ENCODE data around the gene HHLA2.

Gene HHLA2

GRCh38 chr3:108298056-108298455, 1.7 kb downstream of the HHLA2 start:
- Histone ChIP-seq H3K9me3 (ENCODE audit: control insufficient read depth, insufficient read depth, low read length) (no peaks in the 10 kb centered on the region), H3K4me1 (ENCODE audit: control insufficient read depth, insufficient read depth, low read length) (peaks cover 6% of the 10 kb centered on the region; the same call in 1 of the 2 replicates), H3K27me3 (ENCODE audit: control insufficient read depth, insufficient read depth, low read length) (no peaks in the 10 kb centered on the region), H3K36me3 (ENCODE audit: control insufficient read depth, insufficient read depth, low read length) (no peaks in the 10 kb centered on the region), H3K9ac (ENCODE audit: low read depth, low read length) (no peak overlapping the region), H3K27ac (ENCODE audit: low read depth, low read length) (no peak overlapping the region), H3K4me3 (ENCODE audit: low read depth, low read length) (no peak overlapping the region)

GRCh38 chr3:108300103-108300849, 3.9 kb downstream of the HHLA2 start:
- peaks cover 6% of the 10 kb centered on the region; the same call in 1 of the 2 replicates for H3K4me1 ChIP-seq (ENCODE audit: control insufficient read depth, insufficient read depth, low read length)
- H3K36me3 ChIP-seq (ENCODE audit: control insufficient read depth, insufficient read depth, low read length): no peaks in the 10 kb centered on the region
- no peak overlapping the region for H3K27ac ChIP-seq (ENCODE audit: low read depth, low read length)
- no peaks in the 10 kb centered on the region for H3K27me3 ChIP-seq (ENCODE audit: control insufficient read depth, insufficient read depth, low read length)
- H3K4me3 ChIP-seq (ENCODE audit: low read depth, low read length): no peak overlapping the region
- no peaks in the 10 kb centered on the region for H3K9me3 ChIP-seq (ENCODE audit: control insufficient read depth, insufficient read depth, low read length)
- no peak overlapping the region for H3K9ac ChIP-seq (ENCODE audit: low read depth, low read length)

GRCh38 chr3:108301695-108302404, 5.5 kb downstream of the HHLA2 start:
- Histone ChIP-seq H3K36me3 (ENCODE audit: control insufficient read depth, insufficient read depth, low read length) (no peaks in the 10 kb centered on the region), H3K9ac (ENCODE audit: low read depth, low read length) (no peak overlapping the region), H3K4me1 (ENCODE audit: control insufficient read depth, insufficient read depth, low read length) (peaks cover 6% of the 10 kb centered on the region; the same call in 1 of the 2 replicates), H3K27me3 (ENCODE audit: control insufficient read depth, insufficient read depth, low read length) (no peaks in the 10 kb centered on the region), H3K4me3 (ENCODE audit: low read depth, low read length) (no peak overlapping the region), H3K27ac (ENCODE audit: low read depth, low read length) (no peak overlapping the region), H3K9me3 (ENCODE audit: control insufficient read depth, insufficient read depth, low read length) (no peaks in the 10 kb centered on the region)

GRCh38 chr3:108302570-108302969, 6.2 kb downstream of the HHLA2 start:
- Histone ChIP-seq H3K27me3 (ENCODE audit: control insufficient read depth, insufficient read depth, low read length) (no peaks in the 10 kb centered on the region), H3K4me3 (ENCODE audit: low read depth, low read length) (no peak overlapping the region)

GRCh38 chr3:108305484-108306172, 9.3 kb downstream of the HHLA2 start:
- Histone ChIP-seq H3K36me3 (ENCODE audit: control insufficient read depth, insufficient read depth, low read length) (no peaks in the 10 kb centered on the region), H3K27me3 (ENCODE audit: control insufficient read depth, insufficient read depth, low read length) (no peaks in the 10 kb centered on the region), H3K9ac (ENCODE audit: low read depth, low read length) (no peak overlapping the region)

More at GRCh38 chr3:108302570-108302969, 6.2 kb downstream of the HHLA2 start:
- Histone ChIP-seq H3K9ac (ENCODE audit: low read depth, low read length) (no peak overlapping the region), H3K9me3 (ENCODE audit: control insufficient read depth, insufficient read depth, low read length) (no peaks in the 10 kb centered on the region), H3K4me1 (ENCODE audit: control insufficient read depth, insufficient read depth, low read length) (peaks cover 6% of the 10 kb centered on the region; the same call in 1 of the 2 replicates), H3K36me3 (ENCODE audit: control insufficient read depth, insufficient read depth, low read length) (no peaks in the 10 kb centered on the region), H3K27ac (ENCODE audit: low read depth, low read length) (no peak overlapping the region)

GRCh38 chr3:108311797-108312196, 15.4 kb downstream of the HHLA2 start:
- Histone ChIP-seq H3K4me1 (ENCODE audit: control insufficient read depth, insufficient read depth, low read length) (no peaks in the 10 kb centered on the region), H3K9ac (ENCODE audit: low read depth, low read length) (no peak overlapping the region), H3K36me3 (ENCODE audit: control insufficient read depth, insufficient read depth, low read length) (no peaks in the 10 kb centered on the region), H3K9me3 (ENCODE audit: control insufficient read depth, insufficient read depth, low read length) (no peaks in the 10 kb centered on the region; the same call in 1 of the 2 replicates), H3K27me3 (ENCODE audit: control insufficient read depth, insufficient read depth, low read length) (no peaks in the 10 kb centered on the region), H3K4me3 (ENCODE audit: low read depth, low read length) (no peak overlapping the region), H3K27ac (ENCODE audit: low read depth, low read length) (no peak overlapping the region)

More at GRCh38 chr3:108305484-108306172, 9.3 kb downstream of the HHLA2 start:
- Histone ChIP-seq H3K4me1 (ENCODE audit: control insufficient read depth, insufficient read depth, low read length) (peaks cover 6% of the 10 kb centered on the region; the same call in 1 of the 2 replicates), H3K4me3 (ENCODE audit: low read depth, low read length) (no peak overlapping the region), H3K27ac (ENCODE audit: low read depth, low read length) (no peak overlapping the region), H3K9me3 (ENCODE audit: control insufficient read depth, insufficient read depth, low read length) (no peaks in the 10 kb centered on the region; the same call in 1 of the 2 replicates)

- H3K27ac ChIP-seq (ENCODE audit: low read depth, low read length): no peak overlapping the region
- H3K4me1 ChIP-seq (ENCODE audit: control insufficient read depth, insufficient read depth, low read length): no peaks in the 10 kb centered on the region
- no peaks in the 10 kb centered on the region; the same call in 1 of the 2 replicates for H3K9me3 ChIP-seq (ENCODE audit: control insufficient read depth, insufficient read depth, low read length)
- no peak overlapping the region for H3K4me3 ChIP-seq (ENCODE audit: low read depth, low read length)
- H3K9ac ChIP-seq (ENCODE audit: low read depth, low read length): no peak overlapping the region
- H3K27me3 ChIP-seq (ENCODE audit: control insufficient read depth, insufficient read depth, low read length): no peaks in the 10 kb centered on the region
- no peaks in the 10 kb centered on the region for H3K36me3 ChIP-seq (ENCODE audit: control insufficient read depth, insufficient read depth, low read length)
Measured at GRCh38 chr3:108312656-108313055, 16.3 kb downstream of the HHLA2 start.

GRCh38 chr3:108315767-108316301, 19.5 kb downstream of the HHLA2 start:
- Histone ChIP-seq H3K9ac (ENCODE audit: low read depth, low read length) (no peak overlapping the region), H3K27ac (ENCODE audit: low read depth, low read length) (no peak overlapping the region), H3K36me3 (ENCODE audit: control insufficient read depth, insufficient read depth, low read length) (no peaks in the 10 kb centered on the region), H3K4me1 (ENCODE audit: control insufficient read depth, insufficient read depth, low read length) (0 out of 2 replicates have a peak, but pooled peaks cover 5% of the 10 kb centered on the region), H3K27me3 (ENCODE audit: control insufficient read depth, insufficient read depth, low read length) (no peaks in the 10 kb centered on the region), H3K9me3 (ENCODE audit: control insufficient read depth, insufficient read depth, low read length) (no peaks in the 10 kb centered on the region), H3K4me3 (ENCODE audit: low read depth, low read length) (no peak overlapping the region)

GRCh38 chr3:108319428-108320082, 23.2 kb downstream of the HHLA2 start:
- no peaks in the 10 kb centered on the region for H3K36me3 ChIP-seq (ENCODE audit: control insufficient read depth, insufficient read depth, low read length)
- H3K9ac ChIP-seq (ENCODE audit: low read depth, low read length): no peak overlapping the region
- no peak overlapping the region for H3K27ac ChIP-seq (ENCODE audit: low read depth, low read length)
- H3K4me1 ChIP-seq (ENCODE audit: control insufficient read depth, insufficient read depth, low read length): peaks cover 11% of the 10 kb centered on the region; the same call in 1 of the 2 replicates
- H3K27me3 ChIP-seq (ENCODE audit: control insufficient read depth, insufficient read depth, low read length): no peaks in the 10 kb centered on the region
- H3K9me3 ChIP-seq (ENCODE audit: control insufficient read depth, insufficient read depth, low read length): no peaks in the 10 kb centered on the region
- H3K4me3 ChIP-seq (ENCODE audit: low read depth, low read length): no peak overlapping the region

- Histone ChIP-seq H3K9ac (ENCODE audit: low read depth, low read length) (no peak overlapping the region), H3K4me3 (ENCODE audit: low read depth, low read length) (no peak overlapping the region), H3K4me1 (ENCODE audit: control insufficient read depth, insufficient read depth, low read length) (peaks cover 11% of the 10 kb centered on the region; the same call in 1 of the 2 replicates), H3K27ac (ENCODE audit: low read depth, low read length) (no peak overlapping the region), H3K36me3 (ENCODE audit: control insufficient read depth, insufficient read depth, low read length) (no peaks in the 10 kb centered on the region), H3K9me3 (ENCODE audit: control insufficient read depth, insufficient read depth, low read length) (no peaks in the 10 kb centered on the region), H3K27me3 (ENCODE audit: control insufficient read depth, insufficient read depth, low read length) (no peaks in the 10 kb centered on the region)
Measured at GRCh38 chr3:108320746-108321350, 24.5 kb downstream of the HHLA2 start.
